Activated naive CD4-positive, alpha-beta T cell (primary cell): ENCODE data around the gene GSTA3.
"Not testable (repeated sequence)": the region's sequence is repeated elsewhere in the genome, so short reads cannot be mapped to it uniquely, and the experiment has no call there.

ENCODE experiments used
- DNase-seq, 4 experiments: peaks; one replicate each; lab custom pipeline; 2025; lab: John Stamatoyannopoulos, UW

The GSTA3 gene

DNA sequence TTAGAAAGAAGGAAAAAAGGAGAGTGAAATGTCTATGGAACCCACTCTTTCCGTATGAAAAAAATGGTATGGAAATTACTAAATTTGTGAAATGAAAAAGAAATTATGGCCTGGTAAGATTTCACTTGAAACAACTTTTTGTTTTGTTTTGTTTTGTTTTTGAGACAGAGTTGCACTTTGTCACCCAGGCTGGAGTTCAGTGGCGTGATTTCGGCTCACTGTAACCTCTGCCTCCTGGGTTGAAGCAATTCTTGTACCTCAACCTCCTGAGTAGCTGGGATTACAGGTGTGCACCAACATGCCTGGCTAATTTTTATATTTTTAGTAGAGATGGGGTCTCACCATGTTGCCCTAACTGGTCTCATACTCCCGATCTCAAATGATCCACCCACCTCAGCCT, 51.1 kb downstream of the GSTA3 start:
- DNase-seq = no peak

DNA sequence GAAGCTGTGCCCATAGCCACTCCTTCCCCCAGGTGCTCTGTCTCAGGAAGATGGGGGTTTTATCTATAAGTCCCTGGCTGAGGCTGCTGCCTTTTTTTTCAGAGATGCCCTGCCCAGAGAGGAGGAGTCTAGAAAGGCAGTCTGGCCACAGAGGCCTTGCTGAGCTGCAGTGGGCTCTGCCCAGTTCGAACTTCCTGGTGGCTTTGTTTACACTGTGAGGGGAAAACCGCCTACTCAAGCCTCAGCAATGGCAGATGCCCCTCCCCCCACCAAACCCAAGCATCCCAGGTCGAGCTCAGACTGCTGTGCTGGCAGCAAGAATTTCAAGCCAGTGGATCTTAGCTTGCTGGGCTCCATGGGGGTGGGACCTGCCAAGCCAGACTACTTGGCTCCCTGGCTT, 53.4 kb downstream of the GSTA3 start:
- DNase-seq = not testable (repeated sequence)

DNA sequence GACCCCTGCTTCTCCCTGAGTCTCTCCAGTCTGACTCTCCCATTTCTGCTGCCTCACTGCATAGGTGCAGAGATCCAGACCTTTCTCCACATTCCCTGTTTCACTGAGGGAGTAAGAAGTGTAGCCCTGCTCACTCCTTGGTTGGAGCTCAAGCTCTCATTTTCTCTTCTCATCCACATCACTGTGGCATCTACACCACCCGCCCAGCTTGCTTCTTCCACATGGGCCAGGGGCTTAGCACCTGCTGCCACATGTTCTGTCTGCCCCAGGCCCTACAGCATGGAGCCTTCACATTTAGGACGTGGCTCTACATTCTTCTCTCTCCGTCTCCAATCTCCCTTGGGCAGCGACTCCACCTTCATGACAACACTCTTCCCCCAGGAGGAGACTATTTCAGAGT, 60.4 kb downstream of the GSTA3 start:
- no peak for DNase-seq
